ENCODE measurements around the gene TMED10.

TMED10 gene

DNA sequence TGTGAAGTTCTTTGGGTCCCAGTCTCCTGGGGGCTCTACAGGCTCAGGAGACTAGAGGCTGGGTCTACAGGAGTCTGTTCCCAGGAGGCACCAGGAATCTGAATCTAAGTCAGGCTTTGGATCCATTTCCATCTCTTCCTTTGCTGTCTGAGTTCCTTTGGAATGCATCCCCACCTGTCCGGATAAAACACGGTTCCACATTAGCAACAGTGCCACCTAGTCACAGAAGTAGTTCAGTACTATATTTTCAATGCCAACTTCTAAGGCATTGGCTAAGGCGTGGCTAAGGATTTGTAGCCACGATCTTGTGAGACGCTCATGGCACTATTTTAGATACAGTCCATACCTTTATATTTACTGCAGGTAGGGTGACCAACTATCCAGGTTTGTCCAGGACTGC, 91.9 kb downstream of the TMED10 start:
- no peak for DNase-seq (ENCODE audit: low read depth)

DNA sequence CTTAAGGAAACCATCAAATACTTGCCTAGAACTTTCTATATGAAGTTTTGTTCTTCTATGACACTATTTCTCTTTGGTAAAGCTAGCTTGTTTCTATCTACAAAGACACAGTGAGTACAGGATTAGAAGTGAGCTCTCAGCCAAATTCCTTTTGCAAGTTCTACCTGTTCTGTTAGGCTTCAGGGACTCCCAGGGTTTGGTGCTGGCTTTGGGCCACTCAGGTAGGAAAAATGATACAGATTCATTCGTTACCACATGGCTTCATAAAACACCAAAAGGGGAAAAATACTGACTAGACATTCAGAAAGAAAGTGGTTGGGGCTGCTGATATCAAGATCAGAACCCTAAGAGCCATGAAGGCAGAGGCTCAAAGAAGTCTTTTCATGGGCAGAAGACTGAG, 93.1 kb downstream of the TMED10 start:
- no peak for DNase-seq (ENCODE audit: low read depth)

DNA sequence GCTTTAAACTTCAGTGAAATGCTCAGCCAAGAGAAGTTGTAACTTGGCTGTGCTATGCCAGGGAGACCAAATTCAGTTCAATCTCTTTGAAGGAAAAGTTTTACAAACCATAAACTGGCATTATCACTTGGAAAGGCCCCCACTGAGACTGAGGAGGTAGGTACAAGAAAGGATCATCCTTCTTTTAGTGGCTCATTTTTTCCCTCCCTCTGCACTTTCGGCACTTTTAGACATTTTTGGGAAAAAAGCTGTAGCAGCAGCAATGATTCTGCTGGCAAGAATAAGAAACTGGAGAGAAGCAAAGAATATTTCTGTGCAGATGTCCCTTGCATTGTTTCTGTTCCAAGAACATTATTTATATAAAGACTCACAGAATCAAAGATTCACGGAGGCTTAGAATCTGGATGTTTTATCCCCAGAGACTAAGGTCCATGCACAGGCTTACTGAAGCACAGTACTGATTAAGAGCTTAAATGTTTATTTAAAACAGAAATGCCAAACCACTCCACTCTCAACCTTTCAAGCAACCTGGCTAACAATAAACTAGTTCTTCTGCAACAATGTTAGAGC, 94.7 kb downstream of the TMED10 start:
- DNase-seq (ENCODE audit: low read depth), result no peak
